ENCODE data around the gene FAXDC2.
A peak's percentile ranks its signal among the peaks of the same experiment; 100 is the strongest.

Gene FAXDC2

GRCh38 chr5:154862766-154863165 is 12.4 kb upstream of the FAXDC2 start:
- DNase-seq (ENCODE audit: low read depth): no peak
- H3K4me3 ChIP-seq (ENCODE audit: control insufficient read depth, low read depth, low read length): no peak overlapping the region
- TF ChIP-seq CTCF (IDR thresholded peaks at IDR 0.05; ENCODE audit: control insufficient read depth, insufficient read depth, low read depth, low read length, missing control alignments): no peak

- TF ChIP-seq CTCF (IDR thresholded peaks at IDR 0.05; ENCODE audit: control insufficient read depth, insufficient read depth, low read depth, low read length, missing control alignments): no peak
- H3K4me3 ChIP-seq (ENCODE audit: control insufficient read depth, low read depth, low read length): no peak overlapping the region
- DNase-seq (ENCODE audit: low read depth): no peak
Measured at GRCh38 chr5:154861946-154862345, 11.5 kb upstream of the FAXDC2 start.

GRCh38 chr5:154860765-154861164 is 10.4 kb upstream of the FAXDC2 start:
- TF ChIP-seq CTCF (IDR thresholded peaks at IDR 0.05; ENCODE audit: control insufficient read depth, insufficient read depth, low read depth, low read length, missing control alignments): no peak
- no peak for DNase-seq (ENCODE audit: low read depth)
- H3K4me3 ChIP-seq (ENCODE audit: control insufficient read depth, low read depth, low read length): peak overlapping the region; percentile 77; the same call in 1 of the 2 replicates

GRCh38 chr5:154860123-154860522 is 9.7 kb upstream of the FAXDC2 start:
- peak overlapping the region; percentile 77 for H3K4me3 ChIP-seq (ENCODE audit: control insufficient read depth, low read depth, low read length)
- DNase-seq (ENCODE audit: low read depth): peak; percentile 29
- TF ChIP-seq CTCF (IDR thresholded peaks at IDR 0.05; ENCODE audit: control insufficient read depth, insufficient read depth, low read depth, low read length, missing control alignments): no peak

- no peak for DNase-seq (ENCODE audit: low read depth)
- no peak for TF ChIP-seq CTCF (IDR thresholded peaks at IDR 0.05; ENCODE audit: control insufficient read depth, insufficient read depth, low read depth, low read length, missing control alignments)
- peak overlapping the region; percentile 77 for H3K4me3 ChIP-seq (ENCODE audit: control insufficient read depth, low read depth, low read length)
Measured at GRCh38 chr5:154858972-154859871, 8.8 kb upstream of the FAXDC2 start.

GRCh38 chr5:154858297-154858971 is 8.0 kb upstream of the FAXDC2 start, which contains the start of gene CNOT8:
TSS of gene CNOT8 (plus strand) at chr5:154858627. CDS start at chr5:154863279, 4,652 bp downstream.
- no peak for TF ChIP-seq CTCF (IDR thresholded peaks at IDR 0.05; ENCODE audit: control insufficient read depth, insufficient read depth, low read depth, low read length, missing control alignments)
- peak; percentile 91 for DNase-seq (ENCODE audit: low read depth)
- peak within 1 kb of the TSS; percentile 77 for H3K4me3 ChIP-seq (ENCODE audit: control insufficient read depth, low read depth, low read length)

Data from AG09309 (cell line).